ENCODE measurements around the gene LRIT2. TPM values are rescaled to one million over a fixed set of nuclear protein-coding genes. Genes with fewer than 3 reads are reported as not detected.
A peak's percentile ranks its signal among the peaks of the same experiment; 100 is the strongest.

The LRIT2 gene
- total and polyA plus RNA-seq, 4 donors = 0.24 to 0.33 TPM; not detected in 2

DNA sequence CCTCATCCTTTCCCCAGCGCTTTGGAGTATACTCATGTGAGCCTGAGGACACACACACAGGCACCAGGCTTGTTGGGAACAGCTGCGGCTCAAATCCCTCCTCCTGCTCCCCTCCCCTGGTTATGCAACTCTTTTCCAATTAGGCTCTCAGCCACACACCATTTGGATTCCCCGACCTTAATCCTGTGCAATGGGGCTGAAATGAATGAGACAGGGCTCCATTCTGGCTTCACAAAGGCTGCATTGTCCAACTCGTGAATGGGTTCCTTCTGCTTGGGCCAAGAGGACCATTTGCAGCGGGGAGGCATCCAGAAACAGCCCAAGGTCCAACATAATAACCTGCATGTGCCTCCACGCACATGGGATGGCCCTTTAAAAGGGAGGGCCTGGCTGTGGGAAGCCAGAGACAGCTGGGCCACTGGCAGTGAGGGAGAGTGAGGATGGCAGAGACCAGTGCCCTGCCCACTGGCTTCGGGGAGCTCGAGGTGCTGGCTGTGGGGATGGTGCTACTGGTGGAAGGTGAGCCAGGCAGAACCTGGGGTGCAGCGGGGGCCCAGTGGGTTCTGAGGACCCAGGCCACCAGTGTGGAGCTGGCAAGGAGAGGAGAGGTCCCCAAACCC, 19.4 kb upstream of the LRIT2 start, which contains the start of gene RGR:
Gene RGR, plus strand, starts transcription at position 403 of the 620 bp plus-strand sequence. Its CDS starts 38 bp downstream, at position 441.
- Histone ChIP-seq H3K4me1 (ENCODE audit: control insufficient read depth, insufficient read depth, low read length) (peaks cover 30% of the 10 kb centered on the region), H3K9me3 (ENCODE audit: control insufficient read depth, insufficient read depth, low read length) (no peaks in the 10 kb centered on the region), H3K36me3 (ENCODE audit: control insufficient read depth, insufficient read depth, low read length) (peaks cover 2% of the 10 kb centered on the region), H3K27ac (ENCODE audit: low read depth, low read length) (peak within 1 kb of the TSS; percentile 80), H3K27me3 (ENCODE audit: control insufficient read depth, insufficient read depth, low read length) (no peaks in the 10 kb centered on the region), H3K4me3 (ENCODE audit: low read depth, low read length) (peak within 1 kb of the TSS; percentile 43)
- WGBS (ENCODE audit: insufficient coverage) = 18% methylated on average over 9 of the region's 9 CpGs
- peak; percentile 80 to 97 (median 90) for DNase-seq (ENCODE audit: low read depth in 4 of 6, low spot score in 6 of 6)

DNA sequence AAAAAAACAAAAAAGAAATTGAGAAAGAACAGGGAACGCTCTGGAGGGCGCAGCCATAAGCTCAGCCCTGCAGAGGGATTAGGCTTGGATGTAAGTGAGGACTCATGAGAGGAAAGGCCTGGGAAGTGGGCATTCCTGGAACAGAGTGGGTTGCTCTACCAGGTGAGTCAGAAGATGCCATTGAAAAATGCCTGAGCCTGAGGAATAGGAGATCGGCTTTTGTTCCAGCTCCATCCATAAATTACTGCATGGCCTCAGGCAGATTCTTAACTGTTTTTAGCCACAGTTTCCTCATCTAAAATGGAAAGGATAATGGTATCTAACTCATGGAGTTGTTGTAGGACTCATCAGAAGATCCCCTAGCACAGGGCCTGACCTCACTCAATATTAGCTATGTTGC, 18.4 kb upstream of the LRIT2 start:
- Histone ChIP-seq H3K27ac (ENCODE audit: low read depth, low read length) (peak overlapping the region; percentile 80), H3K36me3 (ENCODE audit: control insufficient read depth, insufficient read depth, low read length) (peaks cover 2% of the 10 kb centered on the region), H3K27me3 (ENCODE audit: control insufficient read depth, insufficient read depth, low read length) (no peaks in the 10 kb centered on the region), H3K9me3 (ENCODE audit: control insufficient read depth, insufficient read depth, low read length) (no peaks in the 10 kb centered on the region), H3K4me1 (ENCODE audit: control insufficient read depth, insufficient read depth, low read length) (peaks cover 30% of the 10 kb centered on the region), H3K4me3 (ENCODE audit: low read depth, low read length) (no peak overlapping the region)
- WGBS (ENCODE audit: insufficient coverage) = no CpG with 5 or more reads among the region's 3 CpGs
- no peak for DNase-seq (ENCODE audit: low read depth in 4 of 6, low spot score in 6 of 6)

DNA sequence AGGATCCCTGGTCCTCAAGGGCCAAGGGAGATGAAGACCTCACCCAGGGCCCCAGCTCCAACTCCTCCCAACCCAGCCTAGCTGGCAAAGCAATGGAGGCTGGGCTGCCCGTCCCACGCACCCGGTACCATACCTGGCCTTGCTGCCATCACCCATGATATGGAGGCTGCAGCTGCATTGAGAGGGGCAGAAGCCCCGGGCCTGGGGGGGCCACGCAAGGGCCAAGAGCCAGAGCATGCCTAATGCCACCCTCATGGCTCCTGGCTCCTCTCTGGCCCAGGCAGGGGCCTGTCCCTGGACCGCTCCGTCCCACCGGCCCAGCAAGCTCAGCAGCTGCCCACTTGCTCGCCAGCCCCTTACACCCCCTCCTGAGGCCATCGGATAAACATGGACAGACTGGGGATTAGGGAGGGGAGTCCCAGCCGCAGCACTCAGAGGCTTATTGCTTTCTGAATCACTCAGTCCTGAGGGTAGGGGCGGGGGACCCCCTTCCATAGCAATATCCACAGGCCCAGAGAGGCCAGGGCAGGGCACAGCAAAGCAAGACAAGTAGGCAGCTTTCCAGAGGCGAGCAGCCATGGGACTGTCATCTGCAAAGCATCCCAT, 15.9 kb upstream of the LRIT2 start, which contains the start of gene LRIT1:
Gene LRIT1, minus strand, starts transcription at position 362 of the 606 bp plus-strand sequence. Its CDS starts 107 bp downstream, at position 255.
- WGBS (ENCODE audit: insufficient coverage) = 92% methylated on average over 12 of the region's 13 CpGs

DNA sequence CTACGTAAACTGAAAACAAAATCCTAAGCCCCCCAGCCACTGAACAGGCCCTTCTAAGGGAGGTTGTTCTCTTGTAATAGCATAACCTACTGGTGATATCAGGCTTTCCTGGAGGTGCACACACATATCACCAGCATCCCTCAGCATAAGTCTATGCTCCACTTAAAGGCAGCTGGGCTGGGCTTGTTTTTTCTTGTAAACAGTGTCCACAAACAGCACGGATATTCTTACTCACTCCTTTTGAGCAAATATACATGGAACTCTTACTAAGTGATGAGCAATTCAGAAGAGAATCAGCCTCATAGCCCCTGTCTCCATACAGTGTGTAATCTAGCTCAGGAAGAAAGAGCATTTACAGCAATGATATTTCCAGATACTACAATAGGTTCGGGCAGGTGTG, 13.6 kb upstream of the LRIT2 start:
- Histone ChIP-seq H3K4me3 (ENCODE audit: low read depth, low read length) (no peak overlapping the region), H3K36me3 (ENCODE audit: control insufficient read depth, insufficient read depth, low read length) (no peaks in the 10 kb centered on the region), H3K27ac (ENCODE audit: low read depth, low read length) (no peak overlapping the region), H3K9me3 (ENCODE audit: control insufficient read depth, insufficient read depth, low read length) (no peaks in the 10 kb centered on the region), H3K27me3 (ENCODE audit: control insufficient read depth, insufficient read depth, low read length) (peaks cover 4% of the 10 kb centered on the region), H3K4me1 (ENCODE audit: control insufficient read depth, insufficient read depth, low read length) (peaks cover 9% of the 10 kb centered on the region)
- 100% methylated on average over 1 of the region's 3 CpGs for WGBS (ENCODE audit: insufficient coverage)
- DNase-seq (ENCODE audit: low read depth in 4 of 6, low spot score in 6 of 6) = no peak

More for the DNA sequence above, 15.9 kb upstream of the LRIT2 start, which contains the start of gene LRIT1:
- Histone ChIP-seq H3K36me3 (ENCODE audit: control insufficient read depth, insufficient read depth, low read length) (no peaks in the 10 kb centered on the region), H3K4me1 (ENCODE audit: control insufficient read depth, insufficient read depth, low read length) (peaks cover 30% of the 10 kb centered on the region), H3K27ac (ENCODE audit: low read depth, low read length) (no peak within 1 kb of the TSS), H3K27me3 (ENCODE audit: control insufficient read depth, insufficient read depth, low read length) (peaks cover 4% of the 10 kb centered on the region), H3K4me3 (ENCODE audit: low read depth, low read length) (no peak within 1 kb of the TSS), H3K9me3 (ENCODE audit: control insufficient read depth, insufficient read depth, low read length) (no peaks in the 10 kb centered on the region)
- DNase-seq (ENCODE audit: low read depth in 4 of 6, low spot score in 6 of 6) = no peak

DNA sequence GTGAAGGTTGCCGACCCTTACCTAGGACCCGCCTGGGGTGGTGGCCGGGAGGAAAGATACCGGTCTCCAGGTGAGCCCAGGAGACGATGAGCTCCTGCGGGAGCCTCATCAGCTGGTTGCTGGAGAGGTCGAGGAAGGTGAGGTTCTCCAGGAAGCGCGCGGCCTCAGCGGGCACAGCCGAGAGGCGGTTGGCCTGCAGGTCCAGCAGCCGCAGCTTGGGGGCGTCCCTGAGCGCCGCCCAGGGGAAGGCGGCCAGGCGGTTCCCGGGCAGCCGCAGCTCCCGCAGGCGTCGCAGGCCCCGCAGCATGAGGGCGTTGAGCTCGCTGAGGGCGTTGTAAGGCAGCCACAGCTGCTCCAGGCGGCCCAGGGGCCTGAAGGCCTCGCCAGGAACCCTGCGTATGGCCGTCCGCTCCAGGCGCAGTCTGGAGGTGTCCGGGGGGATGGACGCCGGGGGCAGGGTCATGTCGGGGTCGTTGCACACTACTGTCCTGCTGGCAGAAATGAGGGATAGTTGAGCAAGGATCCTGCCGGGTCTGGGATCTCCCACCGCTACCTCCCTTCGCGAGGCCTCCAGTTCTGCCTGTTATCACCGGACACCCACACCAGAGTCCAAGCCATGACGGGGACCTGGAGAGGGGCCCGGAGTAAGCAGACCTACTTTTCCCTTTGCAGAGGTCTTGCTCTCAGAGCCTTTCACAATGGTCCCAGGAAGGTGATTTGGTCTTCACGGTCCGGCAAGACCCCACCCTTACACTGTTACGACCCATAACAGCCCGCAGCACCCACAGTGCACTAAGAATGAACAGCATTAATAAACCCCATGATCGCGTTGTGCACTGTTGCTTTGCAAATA, 12.1 kb upstream of the LRIT2 start:
- no peaks in the 10 kb centered on the region for H3K36me3 ChIP-seq (ENCODE audit: control insufficient read depth, insufficient read depth, low read length)
- peaks cover 5% of the 10 kb centered on the region for H3K4me1 ChIP-seq (ENCODE audit: control insufficient read depth, insufficient read depth, low read length)
- H3K27me3 ChIP-seq (ENCODE audit: control insufficient read depth, insufficient read depth, low read length) = peaks cover 4% of the 10 kb centered on the region
- no peak overlapping the region for H3K4me3 ChIP-seq (ENCODE audit: low read depth, low read length)
- no peaks in the 10 kb centered on the region for H3K9me3 ChIP-seq (ENCODE audit: control insufficient read depth, insufficient read depth, low read length)
- WGBS (ENCODE audit: insufficient coverage) = 51% methylated on average over 48 of the region's 52 CpGs
- DNase-seq (ENCODE audit: low read depth in 4 of 6, low spot score in 6 of 6) = no peak
- H3K27ac ChIP-seq (ENCODE audit: low read depth, low read length) = no peak overlapping the region

DNA sequence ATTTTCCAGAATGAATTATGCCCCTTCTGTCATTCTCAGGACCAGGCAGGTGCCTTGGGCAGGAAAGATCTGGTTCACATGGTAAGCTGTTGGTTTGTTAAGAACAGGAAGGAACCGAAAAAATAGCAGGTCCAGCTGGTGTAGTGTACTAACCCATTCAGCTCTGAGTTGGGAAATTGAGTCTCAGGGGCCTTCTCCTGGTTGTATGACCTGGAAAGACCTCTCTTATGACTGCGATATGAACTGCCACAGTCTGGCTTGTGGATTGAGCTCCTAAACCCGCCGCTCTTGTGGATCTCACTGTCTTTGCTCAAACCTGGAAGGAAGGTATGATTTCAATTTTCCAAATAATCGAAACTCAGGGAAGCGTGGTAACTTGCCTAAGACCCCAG, 11.5 kb upstream of the LRIT2 start:
- no peak overlapping the region for H3K27ac ChIP-seq (ENCODE audit: low read depth, low read length)
- H3K4me1 ChIP-seq (ENCODE audit: control insufficient read depth, insufficient read depth, low read length) = peaks cover 5% of the 10 kb centered on the region
- no peak for DNase-seq (ENCODE audit: low read depth in 4 of 6, low spot score in 6 of 6)
- H3K4me3 ChIP-seq (ENCODE audit: low read depth, low read length) = no peak overlapping the region
- WGBS (ENCODE audit: insufficient coverage) = 90% methylated on average over 6 of the region's 6 CpGs
- no peaks in the 10 kb centered on the region for H3K9me3 ChIP-seq (ENCODE audit: control insufficient read depth, insufficient read depth, low read length)
- peaks cover 4% of the 10 kb centered on the region for H3K27me3 ChIP-seq (ENCODE audit: control insufficient read depth, insufficient read depth, low read length)
- H3K36me3 ChIP-seq (ENCODE audit: control insufficient read depth, insufficient read depth, low read length) = no peaks in the 10 kb centered on the region

DNA sequence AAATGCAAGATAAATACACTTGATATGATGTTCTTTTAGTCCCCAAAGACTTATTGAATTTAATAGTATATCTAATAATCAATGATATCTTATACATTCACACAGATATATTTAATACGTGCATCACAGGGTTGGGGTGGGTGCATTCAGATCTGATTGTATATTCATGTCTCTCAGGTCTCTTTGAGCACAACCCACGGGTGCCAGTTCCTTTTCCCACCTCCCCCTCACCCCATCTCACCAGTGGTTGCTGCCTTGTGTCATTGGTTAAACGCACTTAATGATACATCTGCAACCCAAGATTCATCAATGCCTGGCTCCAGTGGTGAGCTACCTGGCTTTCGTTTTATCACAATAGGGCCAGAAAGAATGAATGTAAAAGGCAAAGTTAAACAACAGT, 9.8 kb upstream of the LRIT2 start:
- WGBS (ENCODE audit: insufficient coverage) = 57% methylated on average over 1 of the region's 4 CpGs
- H3K27ac ChIP-seq (ENCODE audit: low read depth, low read length) = no peak overlapping the region
- H3K4me3 ChIP-seq (ENCODE audit: low read depth, low read length) = no peak overlapping the region
- DNase-seq (ENCODE audit: low read depth in 4 of 6, low spot score in 6 of 6) = no peak
- H3K9me3 ChIP-seq (ENCODE audit: control insufficient read depth, insufficient read depth, low read length) = no peaks in the 10 kb centered on the region
- H3K36me3 ChIP-seq (ENCODE audit: control insufficient read depth, insufficient read depth, low read length) = no peaks in the 10 kb centered on the region
- peaks cover 4% of the 10 kb centered on the region for H3K27me3 ChIP-seq (ENCODE audit: control insufficient read depth, insufficient read depth, low read length)
- no peaks in the 10 kb centered on the region for H3K4me1 ChIP-seq (ENCODE audit: control insufficient read depth, insufficient read depth, low read length)

DNA sequence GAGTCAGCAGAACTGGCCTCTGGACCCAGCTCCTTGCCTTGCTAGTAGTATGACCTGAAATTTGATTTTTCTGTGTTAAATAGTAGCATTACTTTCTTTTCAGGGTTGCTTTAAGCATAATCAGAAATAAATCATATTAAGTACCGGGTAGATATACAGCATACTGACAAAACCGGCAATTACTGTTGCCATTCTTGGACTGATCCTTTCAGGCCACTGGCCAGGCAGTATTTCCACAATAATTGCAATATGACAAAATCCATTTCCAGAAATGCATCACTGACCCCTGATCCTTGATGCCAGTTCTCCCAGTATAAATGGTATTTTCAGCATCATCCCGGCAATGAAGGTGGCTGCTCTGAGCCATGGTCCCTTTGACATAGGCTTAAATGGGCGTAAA, 9.1 kb upstream of the LRIT2 start:
- no peaks in the 10 kb centered on the region for H3K4me1 ChIP-seq (ENCODE audit: control insufficient read depth, insufficient read depth, low read length)
- peaks cover 4% of the 10 kb centered on the region for H3K27me3 ChIP-seq (ENCODE audit: control insufficient read depth, insufficient read depth, low read length)
- no peak overlapping the region for H3K27ac ChIP-seq (ENCODE audit: low read depth, low read length)
- no peak for DNase-seq (ENCODE audit: low read depth in 4 of 6, low spot score in 6 of 6)
- H3K36me3 ChIP-seq (ENCODE audit: control insufficient read depth, insufficient read depth, low read length) = no peaks in the 10 kb centered on the region
- WGBS (ENCODE audit: insufficient coverage) = 85% methylated on average over 4 of the region's 4 CpGs
- H3K4me3 ChIP-seq (ENCODE audit: low read depth, low read length) = no peak overlapping the region
- no peaks in the 10 kb centered on the region for H3K9me3 ChIP-seq (ENCODE audit: control insufficient read depth, insufficient read depth, low read length)

DNA sequence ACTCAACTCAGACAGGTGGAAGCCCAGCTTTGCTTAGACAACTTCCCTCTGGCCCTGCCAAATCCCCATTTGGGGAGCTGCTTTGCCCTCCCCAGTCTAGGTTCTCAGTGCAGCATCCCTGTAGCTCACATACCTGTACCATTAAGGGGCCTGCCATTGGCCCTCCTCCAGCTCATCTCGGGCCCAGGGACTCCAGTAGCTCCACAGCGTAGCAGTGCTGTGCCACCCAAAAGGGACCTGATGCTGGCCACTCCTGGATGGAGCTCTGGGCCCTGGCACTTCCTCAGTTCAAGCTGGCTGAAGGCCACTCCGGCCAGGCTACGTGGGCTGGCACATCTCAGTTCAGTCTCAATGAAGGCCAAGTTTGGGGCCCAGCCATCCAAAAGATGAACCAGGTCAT, 8.6 kb upstream of the LRIT2 start:
- no peaks in the 10 kb centered on the region for H3K9me3 ChIP-seq (ENCODE audit: control insufficient read depth, insufficient read depth, low read length)
- 85% methylated on average over 4 of the region's 4 CpGs for WGBS (ENCODE audit: insufficient coverage)
- no peaks in the 10 kb centered on the region for H3K36me3 ChIP-seq (ENCODE audit: control insufficient read depth, insufficient read depth, low read length)
- DNase-seq (ENCODE audit: low read depth in 4 of 6, low spot score in 6 of 6) = no peak
- H3K4me1 ChIP-seq (ENCODE audit: control insufficient read depth, insufficient read depth, low read length) = no peaks in the 10 kb centered on the region
- H3K27ac ChIP-seq (ENCODE audit: low read depth, low read length) = no peak overlapping the region
- H3K4me3 ChIP-seq (ENCODE audit: low read depth, low read length) = no peak overlapping the region
- peaks cover 4% of the 10 kb centered on the region for H3K27me3 ChIP-seq (ENCODE audit: control insufficient read depth, insufficient read depth, low read length)

Data from spinal cord (tissue), 10 donors.